Trophoblast cell (in vitro differentiated cells and primary cell): Measurements from ENCODE around the gene TAS1R1.

Experiments used
- DNase-seq, 2 donors: peaks; one replicate each; pipeline ENCODE4 v3.0.0-alpha.2; 2016
- H2AFZ ChIP-seq: 2 replicates; pipeline ENCODE4 v1.6.1; 2013; ENCODE audit warnings: low read length, moderate library complexity, mild to moderate bottlenecking; ENCODE audit not compliant: insufficient read depth, poor library complexity
- H2AK5ac ChIP-seq: 2 replicates; pipeline ENCODE4 v1.6.1; 2013; ENCODE audit warnings: mild to moderate bottlenecking, low read length
- H2BK120ac ChIP-seq: 2 replicates; pipeline ENCODE4 v1.6.1; 2013; ENCODE audit warnings: low read length, mild to moderate bottlenecking, moderate library complexity; ENCODE audit not compliant: insufficient read depth, poor library complexity
- H2BK12ac ChIP-seq: 2 replicates; pipeline ENCODE4 v1.6.1; 2013; ENCODE audit warnings: mild to moderate bottlenecking, low read length, moderate library complexity
- H2BK5ac ChIP-seq: 2 replicates; pipeline ENCODE4 v1.6.1; 2013; ENCODE audit warnings: low read length, low read depth, moderate library complexity, mild to moderate bottlenecking; ENCODE audit not compliant: poor library complexity
- H3K14ac ChIP-seq: 2 replicates; pipeline ENCODE4 v1.6.1; 2013; ENCODE audit warnings: mild to moderate bottlenecking, low read length
- H3K18ac ChIP-seq: 2 replicates; pipeline ENCODE4 v1.6.1; 2013; ENCODE audit warnings: mild to moderate bottlenecking, low read length
- H3K23ac ChIP-seq: 2 replicates; pipeline ENCODE4 v1.6.1; 2013; ENCODE audit warnings: low read length
- H3K27ac ChIP-seq: 2 replicates; pipeline ENCODE4 v1.5.1; 2013; ENCODE audit warnings: low read depth, mild to moderate bottlenecking, inconsistent platforms, low read length, moderate library complexity
- H3K27me3 ChIP-seq: 2 replicates; pipeline ENCODE4 v1.6.1; 2013; ENCODE audit warnings: inconsistent platforms, mild to moderate bottlenecking, low read length, moderate library complexity; ENCODE audit not compliant: insufficient read depth
- H3K36me3 ChIP-seq, 2 experiments: 1 replicate in 1 of 2; 2 replicates in 1 of 2; pipeline ENCODE4 v1.6.1; 2013; ENCODE audit warnings: low read length in 2 of 2, mild to moderate bottlenecking in 2 of 2, moderate library complexity in 1 of 2; ENCODE audit not compliant: insufficient read depth in 2 of 2, control insufficient read depth in 1 of 2
- H3K4ac ChIP-seq: 2 replicates; pipeline ENCODE4 v1.6.1; 2013; ENCODE audit warnings: low read depth, mild to moderate bottlenecking, low read length, moderate library complexity
- H3K4me1 ChIP-seq, 2 experiments: 1 replicate in 1 of 2; 2 replicates in 1 of 2; pipeline ENCODE4 v1.6.1; 2013; ENCODE audit warnings: low read length in 2 of 2, mild to moderate bottlenecking in 2 of 2, moderate library complexity in 1 of 2; ENCODE audit not compliant: insufficient read depth in 2 of 2, control insufficient read depth in 1 of 2
- H3K4me2 ChIP-seq: 2 replicates; pipeline ENCODE4 v1.6.1; 2013; ENCODE audit warnings: inconsistent platforms, mild to moderate bottlenecking, low read length, moderate library complexity
- H3K4me3 ChIP-seq: 2 replicates; pipeline ENCODE4 v1.5.1; 2013; ENCODE audit warnings: mild to moderate bottlenecking, low read depth, low read length, inconsistent platforms
- H3K79me1 ChIP-seq: one replicate; pipeline ENCODE4 v1.6.1; 2013; ENCODE audit warnings: low read length
- H3K79me2 ChIP-seq: 2 replicates; pipeline ENCODE4 v1.6.1; 2013; ENCODE audit warnings: low read length, mild to moderate bottlenecking; ENCODE audit not compliant: control insufficient read depth, insufficient read depth, poor library complexity
- H3K9ac ChIP-seq: 2 replicates; pipeline ENCODE4 v1.6.1; 2013; ENCODE audit warnings: mild to moderate bottlenecking, low read length
- H3K9me3 ChIP-seq: 2 replicates; pipeline ENCODE4 v1.6.1; 2013; ENCODE audit warnings: low read depth, mild to moderate bottlenecking, control low read depth, inconsistent platforms, low read length; ENCODE audit not compliant: insufficient read depth
- H4K12ac ChIP-seq: 2 replicates; pipeline ENCODE4 v1.6.1; 2013; ENCODE audit warnings: low read depth, mild to moderate bottlenecking, low read length, moderate library complexity
- H4K8ac ChIP-seq: 2 replicates; pipeline ENCODE4 v1.6.1; 2013; ENCODE audit warnings: low read depth, mild to moderate bottlenecking, low read length, moderate library complexity
- H4K91ac ChIP-seq: one replicate; pipeline ENCODE4 v1.6.1; 2013; ENCODE audit warnings: low read depth, mild to moderate bottlenecking, low read length, moderate library complexity
- WGBS: extraction: QIAGEN DNeasy Blood & Tissue Kit; methylation state at CpG from one replicate; pipeline ENCODE4 v1.1.7; 2013; ENCODE audit warnings: missing lambda C conversion rate; ENCODE audit not compliant: insufficient read length, insufficient coverage; ENCODE audit errors: extremely low coverage; 5-methylcytosine and 5-hydroxymethylcytosine counted together

The TAS1R1 gene

DNA sequence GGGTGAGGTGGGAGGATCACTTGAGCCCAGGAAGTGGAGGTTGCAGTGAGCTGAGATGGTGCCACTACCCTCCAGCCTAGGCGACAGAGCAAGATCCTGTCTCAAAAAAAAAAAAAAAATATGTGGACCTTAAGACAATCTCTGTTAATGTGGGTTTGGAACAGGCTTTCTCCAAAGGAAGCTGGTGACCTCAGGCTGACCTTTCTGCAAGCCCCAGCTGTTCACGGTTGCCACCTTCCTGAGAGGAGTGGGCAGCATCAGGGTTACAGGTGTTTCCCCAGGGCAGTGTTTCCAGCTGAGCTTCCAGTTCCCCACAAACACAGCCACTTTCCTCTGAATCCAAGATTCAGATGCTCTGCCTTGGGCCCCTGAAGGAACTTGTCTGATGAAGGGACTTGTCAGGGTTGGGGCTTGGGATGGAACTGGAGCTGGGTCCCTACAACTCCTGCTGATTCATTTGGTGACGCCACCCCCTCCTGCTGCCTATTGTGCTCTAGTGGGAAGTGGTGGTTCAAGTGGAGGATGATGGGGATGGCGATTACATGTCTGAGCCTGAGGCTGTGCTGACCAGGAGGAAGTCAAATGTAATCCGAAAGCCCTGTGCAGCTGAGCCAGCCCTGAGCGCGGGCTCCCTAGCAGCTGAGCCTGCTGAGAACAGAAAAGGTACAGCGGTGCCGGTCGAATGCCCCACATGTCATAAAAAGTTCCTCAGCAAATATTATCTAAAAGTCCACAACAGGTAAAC lies 26.6 kb downstream of the TAS1R1 start:
- H2AK5ac ChIP-seq: no peak overlapping the region
- H3K36me3 ChIP-seq: peaks cover 3 to 8% of the 10 kb centered on the region in 2 experiments
- H3K4me1 ChIP-seq: peaks cover 11 to 12% of the 10 kb centered on the region in 2 experiments
- H3K4ac ChIP-seq: no peak overlapping the region
- H2BK12ac ChIP-seq: no peak overlapping the region
- no peak overlapping the region for H3K27ac ChIP-seq
- H3K18ac ChIP-seq: no peak overlapping the region
- WGBS: no CpG with 5 or more reads among the region's 10 CpGs
- H2AFZ ChIP-seq: no peak overlapping the region
- H4K12ac ChIP-seq: no peak overlapping the region
- no peak for DNase-seq
- H4K8ac ChIP-seq: no peak overlapping the region
- peaks cover 3% of the 10 kb centered on the region for H3K9me3 ChIP-seq
- no peak overlapping the region for H3K14ac ChIP-seq
- no peak overlapping the region for H2BK5ac ChIP-seq
- no peak overlapping the region for H3K4me2 ChIP-seq
- peaks cover 6% of the 10 kb centered on the region for H3K79me1 ChIP-seq
- H3K4me3 ChIP-seq: no peak overlapping the region
- H3K23ac ChIP-seq: no peak overlapping the region
- H3K79me2 ChIP-seq: peaks cover 3% of the 10 kb centered on the region
- H2BK120ac ChIP-seq: no peak overlapping the region
- no peak overlapping the region for H3K9ac ChIP-seq
- H3K27me3 ChIP-seq: no peaks in the 10 kb centered on the region
- no peak overlapping the region for H4K91ac ChIP-seq

DNA sequence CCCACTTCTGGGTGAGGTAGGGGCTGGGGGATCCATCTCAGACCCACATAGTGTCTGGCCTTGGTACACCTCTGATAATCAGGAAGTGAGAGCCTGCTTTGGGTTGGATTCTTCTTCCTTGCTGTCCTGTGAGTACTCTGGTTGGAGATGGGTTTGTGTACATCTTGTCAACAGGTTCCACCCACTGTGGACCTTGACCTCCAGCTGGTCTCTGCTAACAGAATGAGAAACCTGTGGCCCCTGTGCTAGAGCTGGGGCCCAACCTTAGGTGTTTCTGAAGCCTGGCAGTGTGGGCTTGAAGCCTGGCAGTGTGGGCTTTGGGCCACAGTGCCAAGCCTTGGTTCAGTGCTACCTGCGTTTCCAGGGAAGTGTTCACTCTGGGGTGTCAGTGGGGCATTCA lies 27.3 kb downstream of the TAS1R1 start:
- WGBS: no CpG with 5 or more reads among the region's 1 CpG
- Histone ChIP-seq H3K27ac (no peak overlapping the region), H3K4me3 (no peak overlapping the region), H3K4me2 (no peak overlapping the region), H2AFZ (no peak overlapping the region), H2AK5ac (no peak overlapping the region), H3K9me3 (peaks cover 3% of the 10 kb centered on the region), H3K23ac (no peak overlapping the region), H4K12ac (no peak overlapping the region), H4K8ac (no peak overlapping the region), H2BK12ac (no peak overlapping the region), H3K9ac (no peak overlapping the region), H3K18ac (no peak overlapping the region), H3K14ac (no peak overlapping the region), H2BK5ac (no peak overlapping the region), H3K79me1 (peaks cover 6% of the 10 kb centered on the region), H3K27me3 (no peaks in the 10 kb centered on the region), H2BK120ac (no peak overlapping the region), H3K4me1 (peaks cover 11 to 12% of the 10 kb centered on the region in 2 experiments), H3K36me3 (peaks cover 10 to 11% of the 10 kb centered on the region in 2 experiments), H4K91ac (no peak overlapping the region), H3K79me2 (peaks cover 3% of the 10 kb centered on the region), H3K4ac (no peak overlapping the region)
- DNase-seq: no peak

DNA sequence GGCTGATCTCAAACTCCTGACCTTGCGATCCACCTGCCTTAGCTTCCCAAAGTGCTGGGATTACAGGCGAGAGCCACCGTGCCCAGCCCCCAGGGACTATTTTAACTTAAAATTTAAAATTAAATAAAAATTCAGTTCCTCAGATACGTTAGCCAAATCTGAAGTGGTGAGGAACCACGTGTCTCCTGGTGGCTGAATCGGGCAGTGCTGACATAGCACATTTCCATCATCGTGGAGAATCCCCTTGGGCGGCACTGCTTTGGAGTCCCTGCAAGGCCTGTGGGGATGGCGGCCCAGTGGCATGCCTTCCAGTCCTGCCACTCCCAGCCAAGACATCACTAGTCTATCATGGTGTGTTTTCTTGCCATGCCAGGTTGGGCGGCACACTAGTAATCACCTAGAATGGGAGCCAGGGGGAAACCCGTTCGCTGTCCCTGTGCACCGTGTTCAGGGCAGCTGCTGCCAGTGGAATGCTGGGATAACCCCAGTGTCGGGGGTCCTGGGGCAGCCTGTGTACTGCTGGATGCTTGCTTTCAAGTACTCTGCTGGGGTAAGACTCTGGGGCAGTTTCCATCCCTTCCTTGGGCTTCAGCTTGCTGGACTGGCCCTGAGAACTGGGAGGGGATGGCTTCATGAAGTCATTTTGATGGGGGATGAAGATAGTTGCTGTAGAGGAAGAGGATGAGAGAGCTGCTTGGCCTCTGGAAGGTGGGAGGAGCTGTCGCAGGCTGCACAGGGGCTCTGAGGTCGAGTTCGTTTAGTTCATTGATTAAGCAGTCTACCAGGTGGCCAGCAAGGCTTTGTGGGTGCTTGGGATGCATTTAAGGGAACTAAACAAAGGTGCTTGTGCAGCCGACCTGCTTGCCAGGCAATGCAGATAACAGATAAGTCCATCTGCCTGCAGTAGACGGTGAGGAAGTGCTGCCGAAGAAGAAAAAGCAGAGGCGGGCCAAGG lies 29.3 kb downstream of the TAS1R1 start:
- H3K27me3 ChIP-seq: no peaks in the 10 kb centered on the region
- H3K36me3 ChIP-seq: peaks cover 28 to 31% of the 10 kb centered on the region in 2 experiments
- no peak overlapping the region for H3K4ac ChIP-seq
- no peak overlapping the region for H4K91ac ChIP-seq
- no peak overlapping the region for H4K8ac ChIP-seq
- no peak overlapping the region for H3K14ac ChIP-seq
- H2AK5ac ChIP-seq: no peak overlapping the region
- no peak overlapping the region for H3K4me3 ChIP-seq
- H3K23ac ChIP-seq: no peak overlapping the region
- no peak overlapping the region for H4K12ac ChIP-seq
- peaks cover 8 to 10% of the 10 kb centered on the region in 2 experiments for H3K4me1 ChIP-seq
- no peak overlapping the region for H3K27ac ChIP-seq
- H3K79me2 ChIP-seq: peaks cover 3% of the 10 kb centered on the region
- no CpG with 5 or more reads among the region's 21 CpGs for WGBS
- no peak for DNase-seq
- H2BK120ac ChIP-seq: no peak overlapping the region
- peaks cover under 1% of the 10 kb centered on the region for H3K9me3 ChIP-seq
- H2BK12ac ChIP-seq: no peak overlapping the region
- no peak overlapping the region for H3K4me2 ChIP-seq
- H3K18ac ChIP-seq: no peak overlapping the region
- peaks cover 4% of the 10 kb centered on the region for H3K79me1 ChIP-seq
- no peak overlapping the region for H2BK5ac ChIP-seq
- H3K9ac ChIP-seq: no peak overlapping the region
- no peak overlapping the region for H2AFZ ChIP-seq

DNA sequence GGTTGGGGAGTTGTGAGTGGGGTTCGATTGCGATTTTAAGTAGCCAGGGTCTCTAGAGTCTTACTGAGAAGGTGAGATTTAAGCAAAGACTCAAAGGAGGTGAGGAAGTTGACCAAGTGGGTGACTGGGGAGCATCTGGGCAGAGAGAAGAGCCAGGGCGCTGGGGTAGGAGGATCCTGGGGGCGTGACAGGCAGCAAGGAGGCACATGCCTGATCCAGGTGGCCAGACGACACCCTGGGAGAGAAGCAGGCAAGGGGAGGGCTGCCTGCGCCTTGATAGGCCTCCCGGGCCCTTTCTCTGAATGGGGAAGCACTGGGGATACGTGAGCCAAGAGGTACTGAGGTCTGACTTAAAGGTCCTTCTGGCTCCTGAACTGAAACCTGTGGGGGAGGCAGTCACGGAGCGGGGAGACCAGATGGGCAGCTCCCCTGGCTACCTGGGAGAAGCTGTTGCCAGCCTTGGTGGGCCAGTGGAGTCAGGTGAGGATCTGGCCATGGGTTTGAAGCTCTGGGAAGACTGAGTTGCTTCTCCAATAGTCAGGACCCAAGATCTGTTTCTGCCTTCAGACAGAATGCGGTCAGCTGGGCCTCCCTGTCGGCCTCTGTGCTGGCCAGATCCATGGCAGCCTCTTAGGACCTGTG lies 30.1 kb downstream of the TAS1R1 start:
- Histone ChIP-seq H2AFZ (no peak overlapping the region), H4K8ac (no peak overlapping the region), H3K4me2 (no peak overlapping the region), H2AK5ac (no peak overlapping the region), H3K27me3 (no peaks in the 10 kb centered on the region), H2BK120ac (no peak overlapping the region), H3K27ac (no peak overlapping the region), H3K23ac (no peak overlapping the region), H3K79me2 (no peaks in the 10 kb centered on the region), H3K4ac (no peak overlapping the region), H3K4me1 (peaks cover 6 to 8% of the 10 kb centered on the region in 2 experiments), H2BK12ac (no peak overlapping the region), H3K9ac (no peak overlapping the region), H3K4me3 (no peak overlapping the region), H2BK5ac (no peak overlapping the region), H4K91ac (no peak overlapping the region), H4K12ac (no peak overlapping the region), H3K9me3 (no peaks in the 10 kb centered on the region), H3K79me1 (no peaks in the 10 kb centered on the region), H3K36me3 (peaks cover 36 to 38% of the 10 kb centered on the region in 2 experiments), H3K18ac (no peak overlapping the region), H3K14ac (no peak overlapping the region)
- no CpG with 5 or more reads among the region's 12 CpGs for WGBS
- DNase-seq: no peak
